Measurements from ENCODE around the gene TBC1D5. TPM values are rescaled to one million over a fixed set of nuclear protein-coding genes. Genes with fewer than 3 reads are reported as not detected.

The TBC1D5 gene
- total RNA-seq, 3 donors from 2014 or later: 33.1 to 56.1 (median 44.1) TPM

DNA sequence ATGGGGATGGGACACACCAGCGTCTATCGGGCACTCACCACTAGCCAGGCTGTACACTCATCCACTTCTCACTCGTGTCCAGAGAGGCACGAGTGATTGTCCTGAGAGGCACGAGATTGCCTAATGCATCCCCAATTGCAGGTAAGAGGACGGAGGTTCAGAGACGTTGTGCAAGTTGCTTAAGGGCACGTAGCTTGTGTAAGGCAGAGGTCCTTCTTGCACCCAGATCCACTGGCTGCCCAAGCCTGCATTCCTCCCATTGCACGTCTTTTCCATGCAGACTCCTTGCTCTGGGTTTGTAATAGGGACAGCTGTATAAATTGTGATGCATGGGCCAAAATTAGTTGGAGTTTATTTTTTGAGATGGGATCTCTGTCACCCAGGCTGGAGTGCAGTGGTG, 593.4 kb downstream of the TBC1D5 start:
- TF ChIP-seq, protein P1, sequence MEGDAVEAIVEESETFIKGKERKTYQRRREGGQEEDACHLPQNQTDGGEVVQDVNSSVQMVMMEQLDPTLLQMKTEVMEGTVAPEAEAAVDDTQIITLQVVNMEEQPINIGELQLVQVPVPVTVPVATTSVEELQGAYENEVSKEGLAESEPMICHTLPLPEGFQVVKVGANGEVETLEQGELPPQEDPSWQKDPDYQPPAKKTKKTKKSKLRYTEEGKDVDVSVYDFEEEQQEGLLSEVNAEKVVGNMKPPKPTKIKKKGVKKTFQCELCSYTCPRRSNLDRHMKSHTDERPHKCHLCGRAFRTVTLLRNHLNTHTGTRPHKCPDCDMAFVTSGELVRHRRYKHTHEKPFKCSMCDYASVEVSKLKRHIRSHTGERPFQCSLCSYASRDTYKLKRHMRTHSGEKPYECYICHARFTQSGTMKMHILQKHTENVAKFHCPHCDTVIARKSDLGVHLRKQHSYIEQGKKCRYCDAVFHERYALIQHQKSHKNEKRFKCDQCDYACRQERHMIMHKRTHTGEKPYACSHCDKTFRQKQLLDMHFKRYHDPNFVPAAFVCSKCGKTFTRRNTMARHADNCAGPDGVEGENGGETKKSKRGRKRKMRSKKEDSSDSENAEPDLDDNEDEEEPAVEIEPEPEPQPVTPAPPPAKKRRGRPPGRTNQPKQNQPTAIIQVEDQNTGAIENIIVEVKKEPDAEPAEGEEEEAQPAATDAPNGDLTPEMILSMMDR (IDR thresholded peaks at IDR 0.05): no peak
- intact Hi-C loops (cut with DNase I, micrococcal nuclease): no loop called here
- ATAC-seq (no peak), DNase-seq (no peak)
- no peaks in the 10 kb centered on the region for H3K4me1 ChIP-seq (ENCODE audit: low read depth)
- no peak overlapping the region for H3K4me3 ChIP-seq
- H3K9me3 ChIP-seq: peaks cover 7% of the 10 kb centered on the region
- H3K36me3 ChIP-seq (ENCODE audit: low read depth): no peaks in the 10 kb centered on the region

GRCh38 chr3:17144665-17144993, 597.8 kb downstream of the TBC1D5 start:
- no peaks in the 10 kb centered on the region for H3K9me3 ChIP-seq
- intact Hi-C loops (cut with DNase I, micrococcal nuclease): no loop called here

GRCh38 chr3:17143893-17144664, 598.4 kb downstream of the TBC1D5 start:
- TF ChIP-seq, protein P1 (IDR thresholded peaks at IDR 0.05): no peak
- H3K9me3 ChIP-seq: no peaks in the 10 kb centered on the region
- H3K4me3 ChIP-seq: no peak overlapping the region
- intact Hi-C loops (cut with DNase I, micrococcal nuclease): no loop called here
- DNase-seq (no peak), ATAC-seq (no peak)
- H3K36me3 ChIP-seq (ENCODE audit: low read depth): no peaks in the 10 kb centered on the region
- H3K4me1 ChIP-seq (ENCODE audit: low read depth): no peaks in the 10 kb centered on the region

More at GRCh38 chr3:17144665-17144993, 597.8 kb downstream of the TBC1D5 start:
- no peaks in the 10 kb centered on the region for H3K36me3 ChIP-seq (ENCODE audit: low read depth)
- H3K4me1 ChIP-seq (ENCODE audit: low read depth): no peaks in the 10 kb centered on the region
- H3K4me3 ChIP-seq: no peak overlapping the region
- ATAC-seq (no peak), DNase-seq (no peak)
- TF ChIP-seq, protein P1 (IDR thresholded peaks at IDR 0.05): no peak

- ATAC-seq: no peak
- no peaks in the 10 kb centered on the region for H3K4me1 ChIP-seq (ENCODE audit: low read depth)
- TF ChIP-seq, protein P1 (IDR thresholded peaks at IDR 0.05): no peak
- H3K4me3 ChIP-seq: no peak overlapping the region
- DNase-seq: no peak
- H3K36me3 ChIP-seq (ENCODE audit: low read depth): no peaks in the 10 kb centered on the region
- intact Hi-C loops (cut with DNase I, micrococcal nuclease): no loop called here
- no peaks in the 10 kb centered on the region for H3K9me3 ChIP-seq
These were observed 599.9 kb downstream of the TBC1D5 start for GRCh38 chr3:17142516-17142915.

DNA sequence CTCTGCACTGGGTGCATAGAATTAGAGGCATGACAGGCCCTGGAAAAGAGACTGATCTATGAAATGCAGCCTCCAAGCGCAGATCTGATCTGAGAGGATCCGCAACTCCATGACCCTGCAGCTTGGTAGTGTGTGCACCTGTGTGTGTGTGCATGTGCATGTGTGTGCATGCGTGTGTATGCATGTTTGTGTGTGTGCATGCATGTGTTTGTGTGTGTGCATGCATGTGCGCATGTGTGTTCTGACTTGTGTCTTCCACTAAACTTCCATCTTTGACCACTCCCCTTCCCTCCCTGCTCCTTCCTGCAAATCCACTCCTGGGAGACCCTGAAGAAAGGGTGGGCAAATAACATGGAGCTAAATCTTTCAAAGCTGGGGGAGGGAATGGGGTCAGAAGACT, 600.7 kb downstream of the TBC1D5 start:
- no peak overlapping the region for H3K4me3 ChIP-seq
- H3K36me3 ChIP-seq (ENCODE audit: low read depth): no peaks in the 10 kb centered on the region
- ATAC-seq (no peak), DNase-seq (no peak)
- TF ChIP-seq, protein P1 (IDR thresholded peaks at IDR 0.05): no peak
- H3K4me1 ChIP-seq (ENCODE audit: low read depth): no peaks in the 10 kb centered on the region
- no peaks in the 10 kb centered on the region for H3K9me3 ChIP-seq
- intact Hi-C loops (cut with DNase I, micrococcal nuclease): no loop called here

All from mucosa of descending colon (tissue), 3 donors.